H9 (cell line): ENCODE results near the gene NEDD4L. TPM values are rescaled to one million over a fixed set of nuclear protein-coding genes. Genes with fewer than 3 reads are reported as not detected.

ENCODE experiments used
- DNase-seq: peaks from one replicate; pipeline ENCODE4 v3.0.0-alpha.2; 2017
- H2AFZ ChIP-seq: one replicate; pipeline ENCODE4 v1.6.1; 2013; ENCODE audit warnings: mild to moderate bottlenecking, low read length, control low read depth, moderate library complexity
- H2AK5ac ChIP-seq: 2 replicates; pipeline ENCODE4 v1.6.1; 2013; ENCODE audit warnings: low read length, control low read depth, mixed read lengths; ENCODE audit not compliant: insufficient read length
- H2BK120ac ChIP-seq: one replicate; pipeline ENCODE4 v1.6.1; 2013; ENCODE audit warnings: low read depth, mild to moderate bottlenecking, low read length, control low read depth, inconsistent platforms; ENCODE audit not compliant: poor library complexity, severe bottlenecking
- H2BK12ac ChIP-seq: 2 replicates; pipeline ENCODE4 v1.6.1; 2013; ENCODE audit warnings: low read length, control low read depth, mixed read lengths, low read depth; ENCODE audit not compliant: insufficient read length
- H2BK15ac ChIP-seq: 2 replicates; pipeline ENCODE4 v1.6.1; 2013; ENCODE audit warnings: low read depth, low read length, control low read depth
- H2BK20ac ChIP-seq: one replicate; pipeline ENCODE4 v1.6.1; 2013; ENCODE audit warnings: low read depth, mild to moderate bottlenecking, low read length, control low read depth, inconsistent platforms; ENCODE audit not compliant: poor library complexity, severe bottlenecking
- H2BK5ac ChIP-seq: 2 replicates; pipeline ENCODE4 v1.6.1; 2013; ENCODE audit warnings: low read length, control low read depth, mixed read lengths; ENCODE audit not compliant: insufficient read length
- H3K14ac ChIP-seq: 2 replicates; pipeline ENCODE4 v1.6.1; 2013; ENCODE audit warnings: low read length, control low read depth; ENCODE audit not compliant: insufficient read depth
- H3K18ac ChIP-seq: 2 replicates; pipeline ENCODE4 v1.6.1; 2013; ENCODE audit warnings: low read depth, mild to moderate bottlenecking, mixed read lengths, low read length, control low read depth; ENCODE audit not compliant: insufficient read length
- H3K23ac ChIP-seq: 2 replicates; pipeline ENCODE4 v1.6.1; 2013; ENCODE audit warnings: low read length, control low read depth, mixed read lengths, low read depth; ENCODE audit not compliant: insufficient read length
- H3K23me2 ChIP-seq: 2 replicates; pipeline ENCODE4 v1.6.1; 2013; ENCODE audit warnings: low read depth, mild to moderate bottlenecking, mixed read lengths, low read length, control low read depth; ENCODE audit not compliant: insufficient read length, poor library complexity, severe bottlenecking
- H3K27ac ChIP-seq: 2 replicates; pipeline ENCODE4 v1.5.1; 2013; ENCODE audit warnings: low read length, control low read depth, mixed read lengths, low read depth; ENCODE audit not compliant: insufficient read length
- H3K27me3 ChIP-seq: 2 replicates; pipeline ENCODE4 v1.6.1; 2013; ENCODE audit warnings: low read length, control low read depth, inconsistent platforms; ENCODE audit not compliant: insufficient read depth
- H3K4ac ChIP-seq: 2 replicates; pipeline ENCODE4 v1.6.1; 2013; ENCODE audit warnings: low read depth, mild to moderate bottlenecking, control low read depth, inconsistent platforms, low read length, moderate library complexity
- H3K4me1 ChIP-seq: 2 replicates; pipeline ENCODE4 v1.6.1; 2013; ENCODE audit warnings: low read length, control low read depth, inconsistent platforms; ENCODE audit not compliant: insufficient read depth
- H3K4me2 ChIP-seq: 2 replicates; pipeline ENCODE4 v1.6.1; 2013; ENCODE audit warnings: low read length, control low read depth, mixed read lengths; ENCODE audit not compliant: insufficient read length, insufficient read depth
- H3K56ac ChIP-seq: 2 replicates; pipeline ENCODE4 v1.6.1; 2013; ENCODE audit warnings: low read depth, mild to moderate bottlenecking, mixed read lengths, low read length, control low read depth; ENCODE audit not compliant: insufficient read length
- H3K79me1 ChIP-seq: 2 replicates; pipeline ENCODE4 v1.6.1; 2013; ENCODE audit warnings: low read depth, mild to moderate bottlenecking, moderate library complexity, low read length, control low read depth, inconsistent platforms; ENCODE audit not compliant: insufficient read depth, poor library complexity, severe bottlenecking
- H3K79me2 ChIP-seq: 2 replicates; pipeline ENCODE4 v1.6.1; 2013; ENCODE audit warnings: low read length, control low read depth, inconsistent platforms; ENCODE audit not compliant: insufficient read depth
- H3K9ac ChIP-seq: 2 replicates; pipeline ENCODE4 v1.6.1; 2013; ENCODE audit warnings: low read length, control low read depth, mixed read lengths; ENCODE audit not compliant: insufficient read length; ENCODE audit errors: extremely low read depth
- H3K9me3 ChIP-seq: one replicate; pipeline ENCODE4 v1.6.1; 2013; ENCODE audit warnings: low read depth, low read length, inconsistent platforms; ENCODE audit not compliant: control insufficient read depth
- H3T11ph ChIP-seq: one replicate; pipeline ENCODE4 v1.6.1; 2013; ENCODE audit warnings: mild to moderate bottlenecking, low read length, control low read depth, inconsistent platforms
- H4K20me1 ChIP-seq: one replicate; pipeline ENCODE4 v1.6.1; 2013; ENCODE audit not compliant: control insufficient read depth, insufficient read length, insufficient read depth
- H4K5ac ChIP-seq: 2 replicates; pipeline ENCODE4 v1.6.1; 2013; ENCODE audit warnings: low read depth, mild to moderate bottlenecking, mixed read lengths, low read length, control low read depth; ENCODE audit not compliant: insufficient read length
- H4K8ac ChIP-seq: replicated peaks from 2 replicates; pipeline ENCODE4 v1.6.1; 2013; ENCODE audit warnings: low read length, control low read depth, mixed read lengths, low read depth; ENCODE audit not compliant: insufficient read length
- H4K91ac ChIP-seq: 2 replicates; pipeline ENCODE4 v1.6.1; 2013; ENCODE audit warnings: low read depth, mild to moderate bottlenecking, moderate library complexity, mixed read lengths, low read length, control low read depth; ENCODE audit not compliant: insufficient read length
- H3K27ac Mint-ChIP-seq, 3 experiments: 2 replicates in 2 of 3; 3 replicates in 1 of 3; pipeline ENCODE4 v1.8.0; 2020 to 2021; ENCODE audit warnings: mixed read lengths in 3 of 3, mild to moderate bottlenecking in 1 of 3, moderate library complexity in 1 of 3
- H3K27me3 Mint-ChIP-seq: 2 replicates; pipeline ENCODE4 v1.8.0; 2021; ENCODE audit warnings: low read depth, mild to moderate bottlenecking, moderate library complexity, mixed read lengths
- H3K36me3 Mint-ChIP-seq, 3 experiments: 2 replicates in 2 of 3; 3 replicates in 1 of 3; pipeline ENCODE4 v1.8.0; 2020 to 2021; ENCODE audit warnings: low read depth in 3 of 3, mixed read lengths in 3 of 3; ENCODE audit not compliant: insufficient read depth in 1 of 3
- H3K4me1 Mint-ChIP-seq, 2 experiments: 2 replicates each; pipeline ENCODE4 v1.8.0; 2020; ENCODE audit warnings: mixed read lengths in 2 of 2
- H3K4me3 Mint-ChIP-seq, 2 experiments: 2 replicates in 1 of 2; 3 replicates in 1 of 2; pipeline ENCODE4 v1.8.0; 2020 to 2021; ENCODE audit warnings: mild to moderate bottlenecking in 2 of 2, mixed read lengths in 2 of 2, moderate library complexity in 1 of 2
- H3K9me3 Mint-ChIP-seq, 2 experiments: 2 replicates in 1 of 2; 3 replicates in 1 of 2; pipeline ENCODE4 v1.8.0; 2020; ENCODE audit warnings: mild to moderate bottlenecking in 2 of 2, mixed read lengths in 2 of 2, moderate library complexity in 1 of 2
- CTCF ChIP-seq: fragments of 200-600 bp; sonication (generic); conservative IDR thresholded peaks from 3 replicates; pipeline ENCODE4 v1.8.0; 2021; ENCODE audit warnings: antibody characterized with exemption, mild to moderate bottlenecking
- whole genome bisulfite sequencing: extraction: QIAGEN DNeasy Blood & Tissue Kit; methylation state at CpG from one replicate; pipeline ENCODE4 v1.1.7; 2013; ENCODE audit warnings: missing lambda C conversion rate, low lambda C conversion rate, mixed read lengths; ENCODE audit not compliant: insufficient read length; ENCODE audit errors: extremely low coverage; 5-methylcytosine and 5-hydroxymethylcytosine counted together
- total RNA-seq: library from RNA; stranded (reverse); gene quantifications from 2 replicates; pipeline ENCODE4 v1.2.1, GENCODE V29; 2021

Gene NEDD4L
- total RNA-seq, 1 experiment from 2014 or later, result 76.3 TPM

- peaks cover 3% of the 10 kb centered on the region; the same call in 1 of the 2 replicates for H3K79me2 ChIP-seq
- Mint-ChIP-seq H3K4me1 (peaks cover 0 to 5% of the 10 kb centered on the region in 2 experiments; a peak in 1 of 4 replicates), H3K27me3 (no peaks in the 10 kb centered on the region), H3K9me3 (peaks cover 0 to 2% of the 10 kb centered on the region in 2 experiments; a peak in 2 of 5 replicates), H3K36me3 (peaks cover 0 to 7% (median 2%) of the 10 kb centered on the region in 3 experiments; a peak in 3 of 7 replicates), H3K4me3 (no peak overlapping the region), H3K27ac (no peak overlapping the region)
- no peak overlapping the region for H2AK5ac ChIP-seq
- H2BK20ac ChIP-seq, result no peak overlapping the region
- H3K56ac ChIP-seq, result no peak overlapping the region
- H3K9ac ChIP-seq, result no peak overlapping the region
- no peaks in the 10 kb centered on the region for H3K79me1 ChIP-seq
- H3K4me1 ChIP-seq, result no peaks in the 10 kb centered on the region
- H4K5ac ChIP-seq, result no peak overlapping the region
- H3K27ac ChIP-seq, result no peak overlapping the region
- H3K23ac ChIP-seq, result no peak overlapping the region
- no peak overlapping the region for H2BK12ac ChIP-seq
- H3K4me2 ChIP-seq, result no peak overlapping the region
- no peak overlapping the region for H3K14ac ChIP-seq
- H3K18ac ChIP-seq, result no peak overlapping the region
- no peak for DNase-seq
- H2BK15ac ChIP-seq, result no peak overlapping the region
- no peak overlapping the region for H3T11ph ChIP-seq
- no peaks in the 10 kb centered on the region for H3K27me3 ChIP-seq
- H4K91ac ChIP-seq, result no peak overlapping the region
- H2BK120ac ChIP-seq, result no peak overlapping the region
- TF ChIP-seq CTCF, result no peak
- no peak overlapping the region for H2AFZ ChIP-seq
- H3K23me2 ChIP-seq, result no peaks in the 10 kb centered on the region
- no CpG with 5 or more reads among the region's 1 CpG for WGBS
- no peaks in the 10 kb centered on the region for H4K20me1 ChIP-seq
- no peak overlapping the region for H4K8ac ChIP-seq
- no peaks in the 10 kb centered on the region for H3K9me3 ChIP-seq
- no peak overlapping the region for H2BK5ac ChIP-seq
- no peak overlapping the region for H3K4ac ChIP-seq
Observed at GRCh38 chr18:58299936-58300335, 255.9 kb downstream of the NEDD4L start.
